Subcutaneous abdominal adipose tissue (tissue), 5 donors: ENCODE data around the gene SMURF1.

Source experiments
- H3K27ac ChIP-seq: one replicate; pipeline ENCODE4 v1.7.0; 2013; ENCODE audit warnings: low read depth, mild to moderate bottlenecking, inconsistent platforms, low read length, moderate library complexity
- H3K27me3 ChIP-seq, 5 donors: one replicate each; pipeline ENCODE4 v1.7.0; 2013; ENCODE audit warnings: low read length in 5 of 5, inconsistent platforms in 1 of 5; ENCODE audit not compliant: control insufficient read depth in 5 of 5, insufficient read depth in 4 of 5
- H3K36me3 ChIP-seq, 5 donors: one replicate each; pipeline ENCODE4 v1.7.0; 2013; ENCODE audit warnings: low read length in 5 of 5; ENCODE audit not compliant: control insufficient read depth in 5 of 5, insufficient read depth in 5 of 5
- H3K4me1 ChIP-seq, 5 donors: one replicate each; pipeline ENCODE4 v1.7.0; 2013; ENCODE audit warnings: low read length in 5 of 5, mild to moderate bottlenecking in 3 of 5, moderate library complexity in 1 of 5; ENCODE audit not compliant: control insufficient read depth in 5 of 5, insufficient read depth in 5 of 5
- H3K4me3 ChIP-seq, 5 donors: one replicate each; pipeline ENCODE4 v1.7.0; 2013; ENCODE audit warnings: low read length in 5 of 5, low read depth in 1 of 5
- H3K9ac ChIP-seq, 5 donors: one replicate each; pipeline ENCODE4 v1.7.0; 2013; ENCODE audit warnings: low read length in 5 of 5, mild to moderate bottlenecking in 4 of 5, moderate library complexity in 3 of 5
- H3K9me3 ChIP-seq, 5 donors: one replicate each; pipeline ENCODE4 v1.7.0; 2013; ENCODE audit warnings: low read length in 5 of 5; ENCODE audit not compliant: control insufficient read depth in 5 of 5
- donor health status: healthy.
- donor health status: healthy.
- donor health status: healthy.
- donor health status: healthy.
- donor health status: healthy.

SMURF1 gene

GRCh38 chr7:99142727-99143520 lies 984 bp downstream of the SMURF1 start:
- Histone ChIP-seq H3K27me3 (no peaks in the 10 kb centered on the region), H3K4me3 (peak overlapping the region; percentile 57 to 91 (median 58)), H3K4me1 (peaks cover 0 to 43% (median 40%) of the 10 kb centered on the region in 5 donors), H3K9me3 (no peaks in the 10 kb centered on the region), H3K27ac (peak overlapping the region; percentile 93), H3K9ac (peak overlapping the region in 2 of 5 donors; percentile 33 to 52), H3K36me3 (no peaks in the 10 kb centered on the region)

- Histone ChIP-seq H3K4me1 (peaks cover 0 to 51% (median 48%) of the 10 kb centered on the region in 5 donors), H3K27ac (peak overlapping the region; percentile 93), H3K9ac (peak overlapping the region in 4 of 5 donors; percentile 52 to 86 (median 67)), H3K27me3 (no peaks in the 10 kb centered on the region), H3K36me3 (no peaks in the 10 kb centered on the region), H3K9me3 (no peaks in the 10 kb centered on the region), H3K4me3 (peak overlapping the region; percentile 58 to 91 (median 72))
Measured at GRCh38 chr7:99141841-99142726, 1.8 kb downstream of the SMURF1 start.

- peak overlapping the region; percentile 6 to 86 (median 58) for H3K9ac ChIP-seq
- H3K9me3 ChIP-seq = no peaks in the 10 kb centered on the region
- H3K4me3 ChIP-seq = peak overlapping the region in 4 of 5 donors; percentile 56 to 72 (median 63)
- peak overlapping the region; percentile 93 for H3K27ac ChIP-seq
- H3K36me3 ChIP-seq = no peaks in the 10 kb centered on the region
- H3K4me1 ChIP-seq = peaks cover 0 to 51% (median 49%) of the 10 kb centered on the region in 5 donors
- H3K27me3 ChIP-seq = no peaks in the 10 kb centered on the region
Measured at GRCh38 chr7:99141334-99141733, 2.6 kb downstream of the SMURF1 start.

GRCh38 chr7:99140813-99141212 lies 3.1 kb downstream of the SMURF1 start:
- Histone ChIP-seq H3K4me3 (no peak overlapping the region), H3K9me3 (no peaks in the 10 kb centered on the region), H3K27me3 (no peaks in the 10 kb centered on the region), H3K9ac (peak overlapping the region; percentile 12 to 86 (median 58)), H3K4me1 (peaks cover 0 to 51% (median 49%) of the 10 kb centered on the region in 5 donors), H3K27ac (peak overlapping the region; percentile 93), H3K36me3 (no peaks in the 10 kb centered on the region)

- Histone ChIP-seq H3K27me3 (no peaks in the 10 kb centered on the region), H3K4me3 (no peak overlapping the region), H3K4me1 (peaks cover 0 to 47% (median 43%) of the 10 kb centered on the region in 5 donors), H3K27ac (peak overlapping the region; percentile 93), H3K36me3 (no peaks in the 10 kb centered on the region), H3K9me3 (no peaks in the 10 kb centered on the region), H3K9ac (no peak overlapping the region)
Measured at GRCh38 chr7:99139036-99139435, 4.9 kb downstream of the SMURF1 start.

- H3K36me3 ChIP-seq = no peaks in the 10 kb centered on the region
- H3K4me1 ChIP-seq = peaks cover 0 to 59% (median 52%) of the 10 kb centered on the region in 5 donors
- H3K27ac ChIP-seq = peak overlapping the region; percentile 93
- peak overlapping the region in 2 of 5 donors; percentile 38 to 49 for H3K9ac ChIP-seq
- H3K4me3 ChIP-seq = peak overlapping the region in 1 of 5 donors; percentile 23
- no peaks in the 10 kb centered on the region for H3K9me3 ChIP-seq
- no peaks in the 10 kb centered on the region for H3K27me3 ChIP-seq
Measured at GRCh38 chr7:99137411-99138180, 6.3 kb downstream of the SMURF1 start.

- Histone ChIP-seq H3K27ac (no peak overlapping the region), H3K4me1 (peaks cover 0 to 48% (median 39%) of the 10 kb centered on the region in 5 donors), H3K27me3 (no peaks in the 10 kb centered on the region), H3K9me3 (no peaks in the 10 kb centered on the region), H3K4me3 (no peak overlapping the region), H3K36me3 (no peaks in the 10 kb centered on the region), H3K9ac (no peak overlapping the region)
Measured at GRCh38 chr7:99135938-99136337, 8.0 kb downstream of the SMURF1 start.

GRCh38 chr7:99133766-99134564 lies 9.9 kb downstream of the SMURF1 start:
- Histone ChIP-seq H3K27me3 (no peaks in the 10 kb centered on the region), H3K9ac (peak overlapping the region in 1 of 5 donors; percentile 32), H3K27ac (no peak overlapping the region), H3K36me3 (no peaks in the 10 kb centered on the region), H3K9me3 (no peaks in the 10 kb centered on the region), H3K4me3 (no peak overlapping the region), H3K4me1 (peaks cover 0 to 38% (median 30%) of the 10 kb centered on the region in 5 donors)
